ENCODE data around the gene SFXN1. TPM values are rescaled to one million over a fixed set of nuclear protein-coding genes. Genes with fewer than 3 reads are reported as not detected.
"Not testable (repeated sequence)": the region's sequence is repeated elsewhere in the genome, so short reads cannot be mapped to it uniquely, and the experiment has no call there.

Gene SFXN1, protein sequence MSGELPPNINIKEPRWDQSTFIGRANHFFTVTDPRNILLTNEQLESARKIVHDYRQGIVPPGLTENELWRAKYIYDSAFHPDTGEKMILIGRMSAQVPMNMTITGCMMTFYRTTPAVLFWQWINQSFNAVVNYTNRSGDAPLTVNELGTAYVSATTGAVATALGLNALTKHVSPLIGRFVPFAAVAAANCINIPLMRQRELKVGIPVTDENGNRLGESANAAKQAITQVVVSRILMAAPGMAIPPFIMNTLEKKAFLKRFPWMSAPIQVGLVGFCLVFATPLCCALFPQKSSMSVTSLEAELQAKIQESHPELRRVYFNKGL
- 35.2 TPM for polyA plus RNA-seq
- long read RNA-seq, donor 1, full-length matches to known transcripts = 6 of 6 reads
- long read RNA-seq, donor 1, partial matches to known transcripts = 0 of 6 reads
- long read RNA-seq, donor 1, other reads (novel, unspliced or antisense) = 0 of 6 reads
- long read RNA-seq, donor 2, full-length matches to known transcripts = 9 of 9 reads
- long read RNA-seq, donor 2, partial matches to known transcripts = 0 of 9 reads
- long read RNA-seq, donor 2, other reads (novel, unspliced or antisense) = 0 of 9 reads
- long read RNA-seq, donor 3, full-length matches to known transcripts = 13 of 13 reads
- long read RNA-seq, donor 3, partial matches to known transcripts = 0 of 13 reads
- long read RNA-seq, donor 3, other reads (novel, unspliced or antisense) = 0 of 13 reads
- long read RNA-seq, donor 4, partial matches to known transcripts = 0 of 1 reads
- long read RNA-seq, donor 4, other reads (novel, unspliced or antisense) = 0 of 1 reads
- long read RNA-seq, donor 5, full-length matches to known transcripts = 3 of 3 reads
- long read RNA-seq, donor 5, partial matches to known transcripts = 0 of 3 reads
- long read RNA-seq, donor 5, other reads (novel, unspliced or antisense) = 0 of 3 reads
- long read RNA-seq, donor 6, full-length matches to known transcripts = 5 of 5 reads
- long read RNA-seq, donor 6, partial matches to known transcripts = 0 of 5 reads
- long read RNA-seq, donor 6, other reads (novel, unspliced or antisense) = 0 of 5 reads
- long read RNA-seq, donor 7, full-length matches to known transcripts = 6 of 6 reads
- long read RNA-seq, donor 7, partial matches to known transcripts = 0 of 6 reads
- long read RNA-seq, donor 7, other reads (novel, unspliced or antisense) = 0 of 6 reads
- long read RNA-seq, donor 8, full-length matches to known transcripts = 12 of 19 reads
- long read RNA-seq, donor 8, partial matches to known transcripts = 7 of 19 reads
- long read RNA-seq, donor 8, other reads (novel, unspliced or antisense) = 0 of 19 reads
- long read RNA-seq, donor 9, full-length matches to known transcripts = 3 of 3 reads
- long read RNA-seq, donor 9, partial matches to known transcripts = 0 of 3 reads
- long read RNA-seq, donor 9, other reads (novel, unspliced or antisense) = 0 of 3 reads
- long read RNA-seq, donor 10, full-length matches to known transcripts = 14 of 14 reads
- long read RNA-seq, donor 10, partial matches to known transcripts = 0 of 14 reads
- long read RNA-seq, donor 10, other reads (novel, unspliced or antisense) = 0 of 14 reads
- long read RNA-seq, donor 11, full-length matches to known transcripts = 1 of 1 reads
- long read RNA-seq, donor 11, partial matches to known transcripts = 0 of 1 reads
- long read RNA-seq, donor 11, other reads (novel, unspliced or antisense) = 0 of 1 reads

DNA sequence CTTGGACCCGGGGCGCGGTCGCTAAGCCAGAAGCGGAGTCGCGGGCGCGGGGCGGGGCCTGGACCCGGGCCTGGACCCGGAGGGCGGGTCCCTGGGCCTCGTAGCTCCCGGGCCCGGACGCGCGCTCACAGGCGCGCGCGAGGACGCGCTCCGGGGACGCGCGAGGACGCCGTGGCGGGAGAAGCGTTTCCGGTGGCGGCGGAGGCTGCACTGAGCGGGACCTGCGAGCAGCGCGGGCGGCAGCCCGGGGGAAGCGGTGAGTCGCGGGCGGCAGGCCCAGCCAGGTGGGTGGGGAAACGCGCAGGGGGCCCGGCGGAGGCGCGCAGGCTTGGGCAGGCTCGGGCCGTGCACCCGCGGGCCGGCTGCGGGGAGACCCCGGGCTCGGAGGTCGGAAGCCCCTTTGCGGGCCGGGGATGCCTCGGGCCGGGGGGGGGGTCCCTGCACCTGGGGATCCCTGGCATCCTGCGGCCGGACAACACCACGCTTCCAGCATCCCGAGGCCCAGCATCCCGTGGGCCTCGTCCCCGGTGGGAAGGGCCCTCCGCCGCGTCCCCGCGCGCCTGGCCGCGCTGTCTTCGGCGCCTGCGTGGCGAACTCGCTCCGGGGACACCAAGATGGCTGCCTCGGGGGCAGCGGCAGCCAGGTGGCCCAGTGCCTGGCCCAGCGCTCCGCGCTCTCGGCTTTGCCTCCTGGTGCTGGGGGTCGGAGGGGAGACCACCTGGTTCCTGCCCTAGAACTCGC is at the start of gene SFXN1:
SFXN1 (plus strand) TSS at position 177 of the 741 bp plus-strand sequence. CDS start 13,544 bp downstream, outside the sequence.
- DNase-seq = peak; percentile 81 to 89
- peak within 1 kb of the TSS; percentile 73 for H3K4me3 ChIP-seq (ENCODE audit: low read length)
- H3K9me3 ChIP-seq (ENCODE audit: control insufficient read depth, low read depth, low read length) = no peaks in the 10 kb centered on the region
- WGBS (ENCODE audit: insufficient coverage, low lambda C conversion rate) = no CpG with 5 or more reads among the region's 94 CpGs
- H3K36me3 ChIP-seq (ENCODE audit: control insufficient read depth, insufficient read depth, low read length) = peaks cover 5% of the 10 kb centered on the region
- peak within 1 kb of the TSS; percentile 39 for H3K27ac ChIP-seq (ENCODE audit: low read length)
- peaks cover 11% of the 10 kb centered on the region for H3K4me1 ChIP-seq (ENCODE audit: control insufficient read depth, insufficient read depth, low read length)
- no peaks in the 10 kb centered on the region for H3K27me3 ChIP-seq (ENCODE audit: control insufficient read depth, insufficient read depth, low read length)

DNA sequence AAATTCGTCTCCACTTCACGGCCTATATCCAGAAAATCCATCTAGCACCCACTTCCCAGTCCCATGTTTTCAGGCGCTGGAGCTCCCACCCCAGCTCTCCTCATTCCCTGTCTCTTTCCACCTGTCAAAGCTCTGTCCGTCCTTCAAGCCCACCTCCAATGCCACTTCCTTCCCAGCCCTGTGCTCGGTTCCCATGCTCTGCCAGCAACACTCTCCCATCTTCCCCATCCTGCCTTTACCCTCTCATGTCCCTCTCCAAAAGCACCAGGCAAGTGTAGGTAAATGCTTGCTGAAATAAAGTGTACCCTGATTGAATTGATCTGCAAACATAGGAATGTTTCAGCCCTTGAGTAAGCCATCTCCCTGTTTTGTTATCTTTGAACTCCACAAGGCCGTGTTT is 43.6 kb upstream of the SFXN1 start:
- no peak for DNase-seq

GRCh38 chr5:175436359-175436758 is 42.0 kb upstream of the SFXN1 start:
- H3K36me3 ChIP-seq (ENCODE audit: control insufficient read depth, insufficient read depth, low read length) = no peaks in the 10 kb centered on the region
- WGBS (ENCODE audit: insufficient coverage, low lambda C conversion rate) = no CpG with 5 or more reads among the region's 8 CpGs
- no peaks in the 10 kb centered on the region for H3K4me1 ChIP-seq (ENCODE audit: control insufficient read depth, insufficient read depth, low read length)
- DNase-seq = no peak
- H3K4me3 ChIP-seq (ENCODE audit: low read length) = no peak overlapping the region
- H3K27me3 ChIP-seq (ENCODE audit: control insufficient read depth, insufficient read depth, low read length) = peaks cover 3% of the 10 kb centered on the region
- no peaks in the 10 kb centered on the region for H3K9me3 ChIP-seq (ENCODE audit: control insufficient read depth, low read depth, low read length)
- no peak overlapping the region for H3K27ac ChIP-seq (ENCODE audit: low read length)

More for the DNA sequence above, 43.6 kb upstream of the SFXN1 start:
- Histone ChIP-seq H3K4me3 (ENCODE audit: low read length) (no peak overlapping the region), H3K36me3 (ENCODE audit: control insufficient read depth, insufficient read depth, low read length) (no peaks in the 10 kb centered on the region), H3K27me3 (ENCODE audit: control insufficient read depth, insufficient read depth, low read length) (peaks cover 3% of the 10 kb centered on the region), H3K27ac (ENCODE audit: low read length) (no peak overlapping the region), H3K4me1 (ENCODE audit: control insufficient read depth, insufficient read depth, low read length) (no peaks in the 10 kb centered on the region), H3K9me3 (ENCODE audit: control insufficient read depth, low read depth, low read length) (no peaks in the 10 kb centered on the region)
- WGBS (ENCODE audit: insufficient coverage, low lambda C conversion rate) = 80% methylated on average over 2 of the region's 6 CpGs

DNA sequence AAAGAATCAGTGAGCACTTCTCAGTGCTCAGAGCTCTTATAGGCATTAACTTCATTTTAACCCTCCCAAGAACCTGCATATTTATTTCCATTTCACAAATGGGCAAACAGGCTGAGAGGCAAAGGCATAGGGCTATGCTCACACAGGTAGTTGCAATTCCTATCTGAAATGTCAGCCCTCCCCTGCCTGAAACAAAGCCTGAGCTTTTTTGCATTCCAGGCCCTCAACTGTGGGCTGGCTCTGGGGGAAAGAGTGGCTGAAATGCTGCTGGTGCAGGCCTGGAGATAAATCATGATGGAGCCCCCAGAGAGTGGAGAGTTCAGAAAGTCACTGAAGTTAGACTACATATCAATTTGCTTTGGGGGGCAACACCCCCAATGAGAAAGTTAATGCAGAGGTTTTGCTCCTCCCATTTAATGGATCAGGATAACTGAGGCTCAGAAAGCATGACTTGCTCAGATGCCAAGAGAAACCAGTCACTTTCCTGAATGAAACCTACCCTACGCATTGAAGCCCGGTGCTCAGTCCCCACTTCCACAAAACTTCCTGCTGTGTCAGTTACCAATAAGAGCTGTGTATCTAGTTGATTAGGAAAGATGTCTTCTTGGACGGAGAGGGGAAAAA is 40.0 kb upstream of the SFXN1 start:
- Histone ChIP-seq H3K36me3 (ENCODE audit: control insufficient read depth, insufficient read depth, low read length) (no peaks in the 10 kb centered on the region), H3K27me3 (ENCODE audit: control insufficient read depth, insufficient read depth, low read length) (peaks cover 23% of the 10 kb centered on the region), H3K9me3 (ENCODE audit: control insufficient read depth, low read depth, low read length) (no peaks in the 10 kb centered on the region), H3K4me3 (ENCODE audit: low read length) (no peak overlapping the region), H3K4me1 (ENCODE audit: control insufficient read depth, insufficient read depth, low read length) (no peaks in the 10 kb centered on the region), H3K27ac (ENCODE audit: low read length) (no peak overlapping the region)
- DNase-seq = no peak
- WGBS (ENCODE audit: insufficient coverage, low lambda C conversion rate) = no CpG with 5 or more reads among the region's 3 CpGs

DNA sequence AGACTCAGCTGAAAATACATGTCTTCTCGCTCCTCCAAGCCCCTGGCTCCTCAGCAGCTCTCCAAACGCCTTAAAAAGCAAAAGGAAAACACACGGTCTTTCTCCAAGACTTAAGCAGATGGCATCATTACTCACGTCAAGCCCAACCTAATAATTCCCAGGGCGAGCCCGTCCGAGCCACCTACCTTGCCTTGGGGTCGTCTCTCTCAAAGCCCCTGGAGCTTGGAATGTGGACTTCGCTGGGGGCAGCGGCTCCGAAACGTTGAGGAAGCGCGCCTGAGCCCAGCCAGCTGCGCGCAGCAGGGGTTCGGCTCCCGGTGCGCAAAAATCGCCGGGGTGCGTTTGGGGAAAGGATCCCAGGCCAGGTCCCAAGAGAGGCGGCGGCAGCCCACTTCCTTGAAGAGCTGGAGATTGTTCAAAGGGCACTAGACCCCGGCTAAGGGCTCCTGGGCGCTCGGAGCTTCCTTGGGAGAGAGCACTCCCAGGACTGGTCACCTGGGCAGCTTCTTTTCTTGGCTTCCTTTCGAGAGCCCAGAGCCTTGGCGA is 34.8 kb upstream of the SFXN1 start:
- Histone ChIP-seq H3K4me3 (ENCODE audit: low read length) (no peak overlapping the region), H3K4me1 (ENCODE audit: control insufficient read depth, insufficient read depth, low read length) (peaks cover 4% of the 10 kb centered on the region), H3K27ac (ENCODE audit: low read length) (no peak overlapping the region), H3K36me3 (ENCODE audit: control insufficient read depth, insufficient read depth, low read length) (no peaks in the 10 kb centered on the region), H3K9me3 (ENCODE audit: control insufficient read depth, low read depth, low read length) (peaks cover 3% of the 10 kb centered on the region), H3K27me3 (ENCODE audit: control insufficient read depth, insufficient read depth, low read length) (peaks cover 59% of the 10 kb centered on the region)
- WGBS (ENCODE audit: insufficient coverage, low lambda C conversion rate) = no CpG with 5 or more reads among the region's 29 CpGs
- DNase-seq = peak in 1 of 2 donors; percentile 4

DNA sequence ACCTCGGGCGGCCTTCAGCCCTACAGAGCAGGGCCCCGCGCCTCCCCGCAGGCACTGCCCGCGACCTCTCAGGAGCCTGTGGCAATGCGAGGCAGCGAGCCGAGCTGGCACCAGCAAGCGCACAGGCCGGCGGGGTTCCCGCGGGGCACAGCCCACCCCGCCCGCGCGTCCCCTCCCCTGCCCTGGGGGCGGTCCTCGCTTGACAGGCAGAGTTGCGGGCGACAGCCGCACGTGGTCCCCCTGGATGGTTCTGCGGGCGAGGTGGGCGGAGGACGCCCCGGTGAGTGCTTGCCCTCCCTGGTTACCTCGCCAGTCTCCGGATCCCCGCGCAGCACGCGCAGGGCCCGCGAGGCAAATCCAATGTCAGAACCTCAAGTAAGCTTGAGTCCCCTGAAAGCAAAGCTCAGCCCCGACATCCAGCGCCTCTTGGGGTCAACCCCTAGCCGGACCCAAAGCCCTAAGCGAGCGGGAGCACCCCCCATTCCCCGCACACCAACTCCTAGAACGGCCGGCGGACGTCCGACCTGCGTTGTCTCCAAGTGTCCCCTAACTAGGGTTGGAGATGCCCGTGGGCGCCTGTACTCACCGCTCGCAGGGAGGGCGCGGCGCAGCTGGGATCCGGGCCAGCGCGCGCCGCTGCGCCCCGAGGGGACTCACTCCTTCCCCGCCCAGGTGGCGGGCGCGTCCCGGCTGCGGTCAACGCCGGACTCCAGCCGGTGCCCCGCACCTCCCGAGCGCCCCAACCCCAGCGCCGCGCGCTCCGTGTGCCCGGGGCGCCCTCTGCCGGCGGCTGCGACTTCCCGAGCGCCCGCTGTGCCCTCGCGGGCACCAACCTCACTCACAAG is 34.1 kb upstream of the SFXN1 start, which contains the start of gene DRD1:
DRD1 (minus strand) TSS at position 123 of the 845 bp plus-strand sequence. CDS start 1,083 bp downstream, outside the sequence.
- Histone ChIP-seq H3K4me3 (ENCODE audit: low read length) (no peak within 1 kb of the TSS), H3K27ac (ENCODE audit: low read length) (no peak within 1 kb of the TSS), H3K27me3 (ENCODE audit: control insufficient read depth, insufficient read depth, low read length) (peaks cover 59% of the 10 kb centered on the region), H3K9me3 (ENCODE audit: control insufficient read depth, low read depth, low read length) (peaks cover 3% of the 10 kb centered on the region), H3K36me3 (ENCODE audit: control insufficient read depth, insufficient read depth, low read length) (no peaks in the 10 kb centered on the region), H3K4me1 (ENCODE audit: control insufficient read depth, insufficient read depth, low read length) (peaks cover 4% of the 10 kb centered on the region)
- no CpG with 5 or more reads among the region's 91 CpGs for WGBS (ENCODE audit: insufficient coverage, low lambda C conversion rate)
- DNase-seq = peak in 1 of 2 donors; percentile 59

GRCh38 chr5:175444905-175445456 is 33.4 kb upstream of the SFXN1 start:
- DNase-seq = no peak
- WGBS (ENCODE audit: insufficient coverage, low lambda C conversion rate) = 63% methylated on average over 4 of the region's 37 CpGs
- peaks cover 4% of the 10 kb centered on the region for H3K4me1 ChIP-seq (ENCODE audit: control insufficient read depth, insufficient read depth, low read length)
- peaks cover 59% of the 10 kb centered on the region for H3K27me3 ChIP-seq (ENCODE audit: control insufficient read depth, insufficient read depth, low read length)
- H3K27ac ChIP-seq (ENCODE audit: low read length) = no peak overlapping the region
- no peaks in the 10 kb centered on the region for H3K36me3 ChIP-seq (ENCODE audit: control insufficient read depth, insufficient read depth, low read length)
- H3K4me3 ChIP-seq (ENCODE audit: low read length) = no peak overlapping the region
- H3K9me3 ChIP-seq (ENCODE audit: control insufficient read depth, low read depth, low read length) = peaks cover 3% of the 10 kb centered on the region

DNA sequence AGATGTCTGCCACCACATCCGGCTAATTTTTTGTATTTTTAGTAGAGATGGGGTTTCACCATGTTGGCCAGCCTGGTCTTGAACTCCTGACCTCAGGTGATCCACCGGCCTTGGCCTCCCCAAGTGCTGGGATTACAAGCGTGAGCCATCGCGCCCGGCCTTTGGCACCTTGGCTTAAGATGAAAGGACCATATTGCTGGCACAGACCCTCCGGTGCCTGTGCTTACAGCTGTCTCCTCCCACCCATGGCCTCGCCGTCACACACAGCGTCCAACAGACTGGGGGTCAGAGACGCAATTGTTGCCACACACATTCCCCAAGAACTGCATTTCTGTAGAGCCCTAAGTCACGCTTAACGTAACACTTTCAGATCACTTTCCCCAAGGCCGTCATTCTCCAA is 32.0 kb upstream of the SFXN1 start:
- not testable (repeated sequence) for H3K9me3 ChIP-seq (ENCODE audit: control insufficient read depth, low read depth, low read length); H3K4me1 ChIP-seq (ENCODE audit: control insufficient read depth, insufficient read depth, low read length); H3K27ac ChIP-seq (ENCODE audit: low read length); H3K4me3 ChIP-seq (ENCODE audit: low read length); H3K36me3 ChIP-seq (ENCODE audit: control insufficient read depth, insufficient read depth, low read length); DNase-seq
- H3K27me3 ChIP-seq (ENCODE audit: control insufficient read depth, insufficient read depth, low read length) = peaks cover 65% of the 10 kb centered on the region
- 95% methylated on average over 3 of the region's 14 CpGs for WGBS (ENCODE audit: insufficient coverage, low lambda C conversion rate)
